HG02763 (cell line): ENCODE measurements around the gene PCLAF.
"Not testable (repeated sequence)": the region's sequence is repeated elsewhere in the genome, so short reads cannot be mapped to it uniquely, and the experiment has no call there.

Experiments used
- ATAC-seq: cut with Tn5 transposase; IDR thresholded peaks from one replicate; pipeline ENCODE4 v1.9.1; 2021; ENCODE audit warnings: mild to moderate bottlenecking, moderate library complexity; ENCODE audit not compliant: unreplicated experiment

Gene PCLAF

GRCh38 chr15:64326458-64326857 is 54.8 kb downstream of the PCLAF start:
- not testable (repeated sequence) for ATAC-seq

GRCh38 chr15:64324165-64324877 is 56.9 kb downstream of the PCLAF start:
- no peak for ATAC-seq

- no peak for ATAC-seq
Observed at GRCh38 chr15:64315216-64315615, 66.0 kb downstream of the PCLAF start.

- ATAC-seq, result no peak
Observed at GRCh38 chr15:64314456-64314855, 66.8 kb downstream of the PCLAF start.
